ENCODE results near the gene TAF15. TPM values are rescaled to one million over a fixed set of nuclear protein-coding genes. Genes with fewer than 3 reads are reported as not detected.

TAF15 gene
- total and polyA plus RNA-seq, 2 experiments from 2014 or later = 27.2 to 75.2 TPM

DNA sequence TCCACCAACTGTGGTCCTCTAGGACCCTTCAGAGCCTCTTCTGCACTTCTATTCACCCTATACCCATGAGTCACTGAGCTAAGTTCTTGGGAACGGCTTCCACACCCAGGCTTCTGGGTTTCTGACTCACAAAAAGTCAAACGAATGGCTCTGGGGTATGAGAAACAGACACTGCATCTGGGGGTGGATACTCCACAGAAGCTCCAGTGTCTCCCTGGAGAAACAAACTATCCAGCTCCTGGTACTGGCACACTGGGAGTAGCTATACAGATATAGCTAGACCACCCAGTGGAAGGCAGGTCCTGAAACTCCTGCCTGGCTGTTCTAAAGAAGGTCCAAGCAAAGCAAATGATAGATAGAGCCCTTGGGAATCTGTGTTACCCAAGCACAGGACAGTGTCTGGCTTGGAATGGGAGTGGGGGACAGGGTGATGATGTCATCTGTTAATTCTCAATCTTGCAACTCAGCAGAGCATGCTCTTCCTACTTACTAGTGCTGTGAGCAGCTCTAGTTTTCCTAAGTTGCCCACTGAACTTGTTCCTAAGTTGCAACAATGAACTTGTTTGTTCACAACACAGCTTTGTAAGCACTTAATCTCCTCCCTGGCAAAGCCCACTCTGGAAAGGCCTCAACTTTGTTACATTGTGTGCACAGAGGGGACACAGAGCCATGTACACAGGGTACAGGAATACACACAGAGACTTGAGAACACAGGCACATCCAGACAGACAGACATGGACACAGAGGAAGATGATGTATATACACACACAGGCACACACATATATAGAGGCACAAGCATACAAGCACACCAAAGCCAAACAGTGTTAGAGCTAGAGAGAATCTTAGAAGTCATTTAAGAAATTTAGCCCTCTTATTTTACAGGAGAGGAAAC lies 20.6 kb upstream of the TAF15 start:
- Histone ChIP-seq H3K4me1 (ENCODE audit: low read depth) (peaks cover 13% of the 10 kb centered on the region), H3K4me3 (no peak overlapping the region), H3K36me3 (no peaks in the 10 kb centered on the region), H3K27me3 (peaks cover 42% of the 10 kb centered on the region), H3K9me3 (ENCODE audit: low read depth) (no peaks in the 10 kb centered on the region), H3K27ac (no peak overlapping the region)
- DNase-seq (ENCODE audit: low read depth in 1 of 2, low spot score in 1 of 2) = peak in 1 of 2 donors; percentile 72
- no peak for TF ChIP-seq CTCF (IDR thresholded peaks at IDR 0.05; ENCODE audit: low read depth, low read length)

DNA sequence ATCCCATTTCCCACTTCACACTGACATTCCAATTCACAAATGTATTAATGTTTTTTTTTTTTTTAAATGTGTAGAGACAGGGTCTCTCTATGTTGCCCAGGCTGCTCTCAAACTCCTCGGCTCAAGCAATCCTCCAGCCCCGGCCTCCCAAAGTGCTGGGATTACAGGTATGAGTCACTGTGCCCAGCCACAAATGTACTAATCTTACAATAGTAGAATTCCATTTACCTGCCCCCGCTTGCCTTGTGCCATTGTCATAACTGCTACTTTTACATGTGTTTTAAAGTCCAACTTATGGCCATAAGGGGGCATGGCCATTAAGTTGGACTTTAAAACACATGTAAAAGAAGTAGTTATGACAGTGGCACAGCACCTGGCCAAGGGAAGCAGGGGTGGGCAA lies 18.4 kb upstream of the TAF15 start:
- Histone ChIP-seq H3K9me3 (ENCODE audit: low read depth) (no peaks in the 10 kb centered on the region), H3K27ac (no peak overlapping the region), H3K36me3 (no peaks in the 10 kb centered on the region), H3K4me3 (no peak overlapping the region), H3K27me3 (peaks cover 63% of the 10 kb centered on the region), H3K4me1 (ENCODE audit: low read depth) (peaks cover 13% of the 10 kb centered on the region)
- no peak for TF ChIP-seq CTCF (IDR thresholded peaks at IDR 0.05; ENCODE audit: low read depth, low read length)
- DNase-seq (ENCODE audit: low read depth in 1 of 2, low spot score in 1 of 2) = no peak

- H3K4me3 ChIP-seq = no peak overlapping the region
- TF ChIP-seq CTCF (IDR thresholded peaks at IDR 0.05; ENCODE audit: low read depth, low read length) = no peak
- H3K27me3 ChIP-seq = peaks cover 73% of the 10 kb centered on the region
Measured at GRCh38 chr17:35791681-35792350, 17.5 kb upstream of the TAF15 start.

GRCh38 chr17:35793257-35793656 lies 16.0 kb upstream of the TAF15 start:
- Histone ChIP-seq H3K27me3 (peaks cover 86% of the 10 kb centered on the region), H3K36me3 (no peaks in the 10 kb centered on the region), H3K4me3 (no peak overlapping the region), H3K4me1 (ENCODE audit: low read depth) (no peaks in the 10 kb centered on the region), H3K9me3 (ENCODE audit: low read depth) (no peaks in the 10 kb centered on the region), H3K27ac (no peak overlapping the region)
- TF ChIP-seq CTCF (IDR thresholded peaks at IDR 0.05; ENCODE audit: low read depth, low read length) = no peak
- DNase-seq (ENCODE audit: low read depth in 1 of 2, low spot score in 1 of 2) = no peak

More at GRCh38 chr17:35791681-35792350, 17.5 kb upstream of the TAF15 start:
- Histone ChIP-seq H3K9me3 (ENCODE audit: low read depth) (no peaks in the 10 kb centered on the region), H3K27ac (no peak overlapping the region), H3K4me1 (ENCODE audit: low read depth) (peaks cover 7% of the 10 kb centered on the region), H3K36me3 (no peaks in the 10 kb centered on the region)
- no peak for DNase-seq (ENCODE audit: low read depth in 1 of 2, low spot score in 1 of 2)

GRCh38 chr17:35795007-35795870 lies 14.0 kb upstream of the TAF15 start, which contains the start of gene MMP28:
MMP28 (minus strand) TSS chr17:35795641; CDS start chr17:35795377, 264 bp downstream.
- TF ChIP-seq CTCF (IDR thresholded peaks at IDR 0.05; ENCODE audit: low read depth, low read length) = no peak
- DNase-seq (ENCODE audit: low read depth in 1 of 2, low spot score in 1 of 2) = peak; percentile 35 to 58

More at GRCh38 chr17:35795007-35795870, 14.0 kb upstream of the TAF15 start, which contains the start of gene MMP28:
- Histone ChIP-seq H3K4me3 (peak within 1 kb of the TSS; percentile 42), H3K27me3 (peaks cover 100% of the 10 kb centered on the region), H3K9me3 (ENCODE audit: low read depth) (no peaks in the 10 kb centered on the region), H3K36me3 (no peaks in the 10 kb centered on the region), H3K27ac (no peak within 1 kb of the TSS), H3K4me1 (ENCODE audit: low read depth) (no peaks in the 10 kb centered on the region)
